T-cell (primary cell): Measurements from ENCODE around the gene USP48. TPM values are rescaled to one million over a fixed set of nuclear protein-coding genes. Genes with fewer than 3 reads are reported as not detected.

Experiments used
- ATAC-seq, 4 experiments: fragments of 200-7000 bp in 3 of 4; fragments of 150-1000 bp in 1 of 4; cut with Tn5 transposase; replicated peaks in 1 of 4; 1 replicate in 3 of 4; 2 replicates in 1 of 4; pipeline ENCODE4 v1.10.0; 2021; ENCODE audit warnings: moderate library complexity in 3 of 4, mild to moderate bottlenecking in 2 of 4, moderate number of reproducible peaks in 1 of 4
- CTCF ChIA-PET, 2 donors: fragments of 300-600 bp; sonication (Branson Sonifier 250); formaldehyde crosslinking; loops; one replicate each; lab custom pipeline; 2022; ENCODE audit warnings: antibody characterized with exemption in 2 of 2; lab: Charles Lee
- POLR2A ChIA-PET, 2 donors: fragments of 300-600 bp; sonication (Branson Sonifier 250); formaldehyde crosslinking; loops; one replicate each; lab custom pipeline; 2022; ENCODE audit warnings: antibody characterized with exemption in 2 of 2; lab: Charles Lee
- DNase-seq, 35 experiments: peaks; one replicate each; pipeline versions ENCODE4 v3.0.0 to v3.0.0-alpha.2; 2013 to 2023
- H3K27ac ChIP-seq: one replicate; pipeline ENCODE4 v1.5.1; 2013; ENCODE audit warnings: low read length
- H3K27me3 ChIP-seq, 2 experiments: replicated peaks in 1 of 2; 1 replicate in 1 of 2; 2 replicates in 1 of 2; pipeline versions ENCODE4 v1.6.1 to v1.7.0; 2013; ENCODE audit warnings: low read length in 1 of 2, mixed read lengths in 1 of 2; ENCODE audit not compliant: control insufficient read depth in 2 of 2, insufficient read depth in 2 of 2; ENCODE audit errors: extremely low read depth in 1 of 2
- H3K36me3 ChIP-seq, 2 donors: 1 replicate in 1 of 2; 2 replicates in 1 of 2; pipeline versions ENCODE4 v1.6.1 to v1.7.0; 2013; ENCODE audit warnings: low read length in 1 of 2; ENCODE audit not compliant: control insufficient read depth in 2 of 2, insufficient read depth in 1 of 2; ENCODE audit errors: extremely low read depth in 1 of 2
- H3K4me1 ChIP-seq, 2 experiments: 1 replicate in 1 of 2; 2 replicates in 1 of 2; pipeline versions ENCODE4 v1.6.1 to v1.7.0; 2013; ENCODE audit warnings: low read length in 2 of 2, mixed read lengths in 1 of 2; ENCODE audit not compliant: insufficient read depth in 2 of 2, control insufficient read depth in 1 of 2; ENCODE audit errors: extremely low read depth in 1 of 2
- H3K4me3 ChIP-seq, 2 donors: 1 replicate in 1 of 2; 2 replicates in 1 of 2; pipeline versions ENCODE4 v1.5.1 to v1.7.0; 2013; ENCODE audit warnings: mild to moderate bottlenecking in 2 of 2, low read length in 1 of 2, moderate library complexity in 1 of 2; ENCODE audit not compliant: control insufficient read depth in 1 of 2; ENCODE audit errors: extremely low read depth in 1 of 2
- H3K9me3 ChIP-seq: 2 replicates; pipeline ENCODE4 v1.7.0; 2013
- H3K27ac Mint-ChIP-seq, 2 donors: one replicate each; pipeline ENCODE4 v1.8.0; 2020 to 2021; ENCODE audit warnings: mild to moderate bottlenecking in 2 of 2, mixed read lengths in 2 of 2
- H3K27me3 Mint-ChIP-seq, 2 donors: one replicate each; pipeline ENCODE4 v1.8.0; 2021 to 2022; ENCODE audit warnings: mixed read lengths in 2 of 2
- H3K36me3 Mint-ChIP-seq: one replicate; pipeline ENCODE4 v1.8.0; 2021; ENCODE audit warnings: mixed read lengths
- H3K4me1 Mint-ChIP-seq, 3 donors: one replicate each; pipeline ENCODE4 v1.8.0; 2020 to 2022; ENCODE audit warnings: mixed read lengths in 3 of 3, mild to moderate bottlenecking in 1 of 3
- H3K4me3 Mint-ChIP-seq, 3 donors: one replicate each; pipeline ENCODE4 v1.8.0; 2020 to 2022; ENCODE audit warnings: mild to moderate bottlenecking in 3 of 3, mixed read lengths in 3 of 3, moderate library complexity in 3 of 3
- H3K9me3 Mint-ChIP-seq, 3 donors: one replicate each; pipeline ENCODE4 v1.8.0; 2020 to 2022; ENCODE audit warnings: mixed read lengths in 3 of 3
- WGBS: methylation state at CpG from one replicate; pipeline ENCODE4 v1.1.5; 2013; ENCODE audit warnings: missing lambda C conversion rate; ENCODE audit not compliant: insufficient coverage; 5-methylcytosine and 5-hydroxymethylcytosine counted together
- total RNA-seq, 35 experiments: library from RNA in 6 of 35; stranded (reverse) in 6 of 35; fragments of 120-200 nt in 1 of 35; gene quantifications; one replicate each; pipeline versions ENCODE4 v1.2.1 to v1.2.4 and lab custom pipeline; 2013 to 2026

The USP48 gene
- total RNA-seq, 5 donors from 2014 or later (not counting 1 experiment from before 2014, with no cell fraction given), result 65.8 to 95.6 (median 77.5) TPM

DNA sequence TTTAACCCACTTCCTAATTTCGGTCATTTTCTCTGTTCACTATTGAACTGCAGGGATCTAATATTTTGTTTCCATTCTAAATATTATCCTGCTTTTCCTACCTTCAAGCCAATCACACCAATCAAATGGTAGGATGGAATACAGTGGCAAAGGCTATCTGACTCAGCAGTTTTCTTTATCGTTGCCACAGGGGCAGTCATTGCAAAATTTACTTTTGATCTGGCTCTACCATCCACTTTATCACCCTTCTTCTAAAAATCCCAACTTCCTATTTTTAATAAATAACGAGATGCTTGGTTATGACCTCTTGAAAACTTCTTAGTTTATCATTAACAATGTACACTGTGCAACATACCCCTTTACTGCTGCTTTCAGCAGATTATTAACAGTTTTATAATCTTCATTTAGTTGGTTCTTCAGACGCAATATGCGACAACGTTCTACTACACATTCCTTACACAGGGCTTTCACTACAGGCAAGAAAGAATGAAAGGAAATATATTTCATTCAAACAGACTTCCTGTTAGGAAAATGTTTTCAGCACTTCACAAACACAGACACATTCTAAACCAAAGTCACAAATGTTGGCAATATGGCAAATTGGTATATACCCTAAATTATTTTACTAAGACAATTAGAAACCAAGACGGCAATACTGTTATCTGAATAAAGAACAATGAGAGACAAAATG lies 61.5 kb downstream of the USP48 start:
- Mint-ChIP-seq H3K4me1 (no peaks in the 10 kb centered on the region), H3K9me3 (no peaks in the 10 kb centered on the region), H3K4me3 (no peak overlapping the region), H3K36me3 (peaks cover 51% of the 10 kb centered on the region), H3K27ac (no peak overlapping the region), H3K27me3 (no peaks in the 10 kb centered on the region)
- Histone ChIP-seq H3K27me3 (no peaks in the 10 kb centered on the region), H3K9me3 (no peaks in the 10 kb centered on the region), H3K4me1 (no peaks in the 10 kb centered on the region), H3K27ac (no peak overlapping the region), H3K4me3 (no peak overlapping the region), H3K36me3 (peaks cover 0 to 70% of the 10 kb centered on the region in 2 donors)
- DNase-seq (no peak), ATAC-seq (no peak)
- CTCF ChIA-PET, result no interaction called here
- POLR2A ChIA-PET, result interaction anchor here in 1 of 2 donors (0.5 kb wide), 1 partner anchor 546 kb away, joined by 5 read pairs; no protein-coding TSS in a partner anchor
- WGBS, result 56% methylated on average over 2 of the region's 7 CpGs

DNA sequence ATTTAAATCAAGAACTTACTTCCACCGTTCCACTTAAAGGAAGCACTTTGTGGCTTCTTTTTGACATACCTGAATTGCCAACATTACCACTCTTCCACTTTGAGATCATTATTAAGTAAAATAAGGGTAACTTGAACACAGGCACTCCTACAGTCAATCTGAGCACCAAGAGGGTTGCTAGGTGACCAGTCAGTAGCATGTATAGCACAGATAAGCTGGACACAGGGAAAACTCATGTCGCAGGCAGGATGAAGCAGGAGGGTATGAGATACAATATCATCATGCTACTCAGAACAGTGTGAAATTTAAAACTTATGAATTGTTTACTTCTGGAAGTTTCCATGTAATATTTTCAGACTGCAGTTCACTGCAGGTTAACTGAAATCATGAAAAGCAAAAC lies 66.8 kb downstream of the USP48 start:
- peaks cover 53% of the 10 kb centered on the region for H3K36me3 Mint-ChIP-seq
- Histone ChIP-seq H3K4me3 (no peak overlapping the region), H3K4me1 (no peaks in the 10 kb centered on the region), H3K27me3 (no peaks in the 10 kb centered on the region), H3K36me3 (peaks cover 0 to 79% of the 10 kb centered on the region in 2 donors), H3K27ac (no peak overlapping the region), H3K9me3 (no peaks in the 10 kb centered on the region)
- no peaks in the 10 kb centered on the region for H3K9me3 Mint-ChIP-seq
- H3K27me3 Mint-ChIP-seq, result no peaks in the 10 kb centered on the region
- no peak for DNase-seq
- ChIA-PET POLR2A (no interaction called here), CTCF (no interaction called here)
- no peak overlapping the region for H3K4me3 Mint-ChIP-seq
- no peak overlapping the region for H3K27ac Mint-ChIP-seq
- no peak for ATAC-seq
- no peaks in the 10 kb centered on the region for H3K4me1 Mint-ChIP-seq
- no CpG with 5 or more reads among the region's 2 CpGs for WGBS

DNA sequence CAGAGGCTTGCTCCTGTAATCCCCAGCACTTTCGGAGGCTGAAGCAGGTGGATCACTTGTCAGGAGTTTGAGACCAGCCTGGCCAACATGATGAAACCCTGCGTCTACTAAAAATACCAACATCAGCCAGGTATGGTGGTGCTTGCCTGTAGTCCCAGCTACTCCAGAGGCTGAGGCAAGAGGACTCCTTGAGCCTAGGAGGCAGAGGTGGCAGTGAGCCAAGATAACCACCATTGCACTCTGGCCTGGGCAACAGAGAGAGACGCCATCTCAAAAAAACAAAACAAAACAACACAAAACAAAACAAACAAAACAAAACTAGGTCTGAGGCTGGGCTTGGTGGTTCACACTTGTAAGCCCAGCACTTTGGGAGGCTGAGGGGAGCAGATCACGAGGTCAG lies 75.1 kb downstream of the USP48 start:
- Histone ChIP-seq H3K4me1 (no peaks in the 10 kb centered on the region), H3K27ac (no peak overlapping the region), H3K27me3 (no peaks in the 10 kb centered on the region), H3K9me3 (no peaks in the 10 kb centered on the region), H3K36me3 (peaks cover 8 to 69% of the 10 kb centered on the region in 2 donors), H3K4me3 (no peak overlapping the region)
- POLR2A ChIA-PET, result interaction anchor here in 1 of 2 donors (0.6 kb wide), 1 partner anchor 17 kb away, joined by 8 read pairs; no protein-coding TSS in a partner anchor
- no peaks in the 10 kb centered on the region for H3K27me3 Mint-ChIP-seq
- ATAC-seq, result no peak
- CTCF ChIA-PET, result interaction anchor here in 1 of 2 donors (0.6 kb wide), 1 partner anchor 367 kb away, joined by 4 read pairs; no protein-coding TSS in a partner anchor
- no CpG with 5 or more reads among the region's 4 CpGs for WGBS
- peaks cover 0 to 4% (median 0%) of the 10 kb centered on the region in 3 donors for H3K4me1 Mint-ChIP-seq
- no peaks in the 10 kb centered on the region for H3K9me3 Mint-ChIP-seq
- H3K27ac Mint-ChIP-seq, result no peak overlapping the region
- H3K4me3 Mint-ChIP-seq, result no peak overlapping the region
- no peak for DNase-seq
- H3K36me3 Mint-ChIP-seq, result peaks cover 46% of the 10 kb centered on the region

- Mint-ChIP-seq H3K27ac (no peak overlapping the region), H3K36me3 (peaks cover 49% of the 10 kb centered on the region), H3K4me3 (no peak overlapping the region), H3K27me3 (no peaks in the 10 kb centered on the region), H3K4me1 (peaks cover 0 to 4% (median 0%) of the 10 kb centered on the region in 3 donors), H3K9me3 (no peaks in the 10 kb centered on the region)
- ATAC-seq (no peak), DNase-seq (no peak)
- Histone ChIP-seq H3K27ac (no peak overlapping the region), H3K4me3 (no peak overlapping the region), H3K36me3 (peaks cover 10 to 73% of the 10 kb centered on the region in 2 donors), H3K4me1 (no peaks in the 10 kb centered on the region), H3K27me3 (no peaks in the 10 kb centered on the region), H3K9me3 (no peaks in the 10 kb centered on the region)
- CTCF ChIA-PET, result interaction anchor here in 1 of 2 donors (0.6 kb wide), 1 partner anchor 367 kb away, joined by 4 read pairs; no protein-coding TSS in a partner anchor
- 100% methylated on average over 2 of the region's 5 CpGs for WGBS
- POLR2A ChIA-PET, result interaction anchor here in 1 of 2 donors (0.6 kb wide), 1 partner anchor 16 kb away, joined by 8 read pairs; no protein-coding TSS in a partner anchor
Observed at GRCh38 chr1:21707086-21707840, 75.7 kb downstream of the USP48 start.

DNA sequence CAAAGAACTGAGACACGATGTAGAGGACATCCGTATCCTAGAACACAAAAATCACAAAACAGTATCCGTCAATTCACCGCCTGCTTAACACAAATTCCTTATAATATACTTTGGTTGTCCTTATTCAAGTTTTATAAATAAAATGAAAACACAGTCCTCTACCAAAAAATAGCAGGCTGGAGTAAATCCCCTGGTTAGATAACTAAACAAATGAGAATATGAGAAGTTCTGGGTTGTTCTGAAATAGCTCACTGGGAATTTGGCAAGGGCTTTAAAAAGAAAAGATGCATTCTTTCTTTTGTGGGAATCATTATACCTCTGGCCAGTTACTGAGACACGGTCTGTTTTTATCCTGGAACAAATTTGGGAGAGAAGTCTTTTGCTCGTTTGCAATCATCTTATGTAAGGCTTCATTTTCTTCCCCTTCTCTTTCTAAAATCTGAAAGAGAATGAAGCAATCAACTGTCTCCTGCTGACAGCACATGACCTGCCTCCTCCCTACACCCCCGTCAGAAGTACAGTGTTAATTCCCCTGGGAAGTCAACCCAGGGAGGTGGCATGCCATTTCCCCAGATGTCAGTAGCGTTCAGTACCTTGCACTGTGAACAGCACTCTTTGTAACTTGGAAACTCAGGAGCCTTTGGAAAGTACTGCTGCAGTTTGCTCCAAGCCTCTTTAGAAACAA lies 76.7 kb downstream of the USP48 start:
- no peaks in the 10 kb centered on the region for H3K9me3 Mint-ChIP-seq
- H3K27me3 Mint-ChIP-seq, result no peaks in the 10 kb centered on the region
- ATAC-seq (no peak), DNase-seq (no peak)
- no peak overlapping the region for H3K4me3 Mint-ChIP-seq
- CTCF ChIA-PET, result no interaction called here
- no peak overlapping the region for H3K27ac Mint-ChIP-seq
- H3K4me1 Mint-ChIP-seq, result peaks cover 0 to 4% (median 0%) of the 10 kb centered on the region in 3 donors
- Histone ChIP-seq H3K27ac (no peak overlapping the region), H3K4me1 (no peaks in the 10 kb centered on the region), H3K4me3 (no peak overlapping the region), H3K9me3 (no peaks in the 10 kb centered on the region), H3K36me3 (peaks cover 10 to 73% of the 10 kb centered on the region in 2 donors), H3K27me3 (no peaks in the 10 kb centered on the region)
- POLR2A ChIA-PET, result interaction anchor here in 1 of 2 donors (0.7 kb wide), 1 partner anchor 354 kb away, joined by 3 read pairs; no protein-coding TSS in a partner anchor
- H3K36me3 Mint-ChIP-seq, result peaks cover 50% of the 10 kb centered on the region
- 100% methylated on average over 2 of the region's 8 CpGs for WGBS
